Psoas muscle (tissue), 8 donors: ENCODE results near the gene CACNA1B. TPM values are rescaled to one million over a fixed set of nuclear protein-coding genes. Genes with fewer than 3 reads are reported as not detected.

Experiments
- ATAC-seq, 4 donors: fragments of 200-7000 bp; cut with Tn5 transposase; one replicate each; pipeline ENCODE4 v1.9.1; 2020; ENCODE audit warnings: moderate library complexity in 3 of 4, mild to moderate bottlenecking in 2 of 4
- DNase-seq, 2 donors: peaks; one replicate each; pipeline ENCODE4 v3.0.0-alpha.2; 2020
- H3K27ac ChIP-seq: fragments of 200-600 bp; one replicate; pipeline ENCODE4 v1.8.0; 2022
- H3K27me3 ChIP-seq, 3 donors: fragments of 200-600 bp in 1 of 3; one replicate each; pipeline versions ENCODE4 v1.6.1 to v1.8.0; 2013 to 2022; ENCODE audit warnings: low read length in 2 of 3, mild to moderate bottlenecking in 2 of 3, moderate library complexity in 1 of 3; ENCODE audit not compliant: insufficient read depth in 3 of 3
- H3K36me3 ChIP-seq, 2 donors: fragments of 200-600 bp in 1 of 2; one replicate each; pipeline versions ENCODE4 v1.6.1 to v1.8.0; 2013 to 2022; ENCODE audit warnings: low read depth in 1 of 2, mild to moderate bottlenecking in 1 of 2, moderate library complexity in 1 of 2; ENCODE audit not compliant: insufficient read depth in 1 of 2
- H3K4me1 ChIP-seq: fragments of 200-600 bp; one replicate; pipeline ENCODE4 v1.8.0; 2022
- H3K4me3 ChIP-seq: fragments of 200-600 bp; one replicate; pipeline ENCODE4 v1.8.0; 2022; ENCODE audit warnings: mild to moderate bottlenecking
- H3K9me3 ChIP-seq: fragments of 200-600 bp; one replicate; pipeline ENCODE4 v1.8.0; 2022
- WGBS, 3 donors: extraction: QIAGEN DNeasy Blood & Tissue Kit; methylation state at CpG; one replicate each; pipeline versions ENCODE4 v1.1.6 to v1.1.7; 2013; 5-methylcytosine and 5-hydroxymethylcytosine counted together
- intact Hi-C, 2 donors: fragments of 100-400 bp; cut with DNase I; formaldehyde crosslinking; loops; one replicate each; pipeline versions ENCODE4 v1.11.0 to v1.14.2; 2022
- polyA plus RNA-seq, 3 donors: library from polyadenylated mRNA; stranded (reverse); fragments of 200-250 nt; gene quantifications; one replicate each; pipeline ENCODE4 v1.2.3, GENCODE V29; 2013
- total RNA-seq, 4 donors: library from RNA; stranded (reverse); fragmentation: NEBNext Ultra II Directional in 2 of 4; extraction: Animal tissue kit (Norgen Biotek cat#: 25700) in 2 of 4; gene quantifications; one replicate each; pipeline versions ENCODE4 v1.2.1 to v1.2.4, GENCODE V29; 2021 to 2023
- TF ChIP-seq, protein P1 (sequence below): fragments of 200-600 bp; IDR thresholded peaks from one replicate; pipeline ENCODE4 v1.8.0; 2022; ENCODE audit warnings: antibody characterized with exemption
- donor health status: healthy with polysubstance abuse.
- donor health status: DM: no; HTN: no; CAD: no; lungs with moderate emphysema.
- donor health status: Bipolar disorder and iron deficiency.
- donor health status: healthy.
- donor health status: DM: yes; HTN: yes; CAD: no.
- donor health status: DM: no; HTN: no; CAD: no.
- donor health status: DM: no; HTN: no; CAD: no.
- donor health status: DM: yes; HTN: yes; CAD: no.

The CACNA1B gene
- total and polyA plus RNA-seq, 7 donors, result 0.01 to 0.02 TPM; not detected in 5

DNA sequence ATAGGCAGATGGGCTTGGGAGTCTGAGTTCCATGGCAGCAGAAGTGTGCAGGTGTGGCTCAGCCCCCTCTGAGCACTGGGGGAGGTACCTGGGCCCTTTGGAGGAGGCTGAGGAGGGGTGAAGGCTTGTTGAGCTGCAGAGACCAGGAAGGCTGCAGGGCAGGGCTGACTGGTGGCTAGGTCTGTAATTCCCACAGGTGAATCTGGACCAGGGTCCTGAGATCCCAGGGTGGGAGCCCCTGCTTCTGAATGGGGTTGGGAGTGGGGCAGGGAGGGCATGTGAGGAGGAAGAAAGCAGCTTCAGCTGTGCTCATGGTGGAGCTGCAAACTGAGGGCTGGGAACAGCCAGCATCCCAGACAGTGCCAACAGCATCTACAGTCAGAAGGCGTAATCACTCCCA is 111.1 kb downstream of the CACNA1B start:
- DNase-seq, result no peak
- no peak for ATAC-seq
- H3K4me3 ChIP-seq, result no peak overlapping the region
- intact Hi-C loops, result no loop called here
- WGBS, 3 donors, result 94 to 100% (median 100%) methylated on average over 1 of the region's 1 CpG
- no peak overlapping the region for H3K27ac ChIP-seq
- H3K27me3 ChIP-seq, result peaks cover 0 to 32% (median 0%) of the 10 kb centered on the region in 3 donors
- H3K4me1 ChIP-seq, result no peaks in the 10 kb centered on the region
- H3K9me3 ChIP-seq, result no peaks in the 10 kb centered on the region
- H3K36me3 ChIP-seq, result no peaks in the 10 kb centered on the region
- TF ChIP-seq, protein P1, sequence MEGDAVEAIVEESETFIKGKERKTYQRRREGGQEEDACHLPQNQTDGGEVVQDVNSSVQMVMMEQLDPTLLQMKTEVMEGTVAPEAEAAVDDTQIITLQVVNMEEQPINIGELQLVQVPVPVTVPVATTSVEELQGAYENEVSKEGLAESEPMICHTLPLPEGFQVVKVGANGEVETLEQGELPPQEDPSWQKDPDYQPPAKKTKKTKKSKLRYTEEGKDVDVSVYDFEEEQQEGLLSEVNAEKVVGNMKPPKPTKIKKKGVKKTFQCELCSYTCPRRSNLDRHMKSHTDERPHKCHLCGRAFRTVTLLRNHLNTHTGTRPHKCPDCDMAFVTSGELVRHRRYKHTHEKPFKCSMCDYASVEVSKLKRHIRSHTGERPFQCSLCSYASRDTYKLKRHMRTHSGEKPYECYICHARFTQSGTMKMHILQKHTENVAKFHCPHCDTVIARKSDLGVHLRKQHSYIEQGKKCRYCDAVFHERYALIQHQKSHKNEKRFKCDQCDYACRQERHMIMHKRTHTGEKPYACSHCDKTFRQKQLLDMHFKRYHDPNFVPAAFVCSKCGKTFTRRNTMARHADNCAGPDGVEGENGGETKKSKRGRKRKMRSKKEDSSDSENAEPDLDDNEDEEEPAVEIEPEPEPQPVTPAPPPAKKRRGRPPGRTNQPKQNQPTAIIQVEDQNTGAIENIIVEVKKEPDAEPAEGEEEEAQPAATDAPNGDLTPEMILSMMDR, result no peak

DNA sequence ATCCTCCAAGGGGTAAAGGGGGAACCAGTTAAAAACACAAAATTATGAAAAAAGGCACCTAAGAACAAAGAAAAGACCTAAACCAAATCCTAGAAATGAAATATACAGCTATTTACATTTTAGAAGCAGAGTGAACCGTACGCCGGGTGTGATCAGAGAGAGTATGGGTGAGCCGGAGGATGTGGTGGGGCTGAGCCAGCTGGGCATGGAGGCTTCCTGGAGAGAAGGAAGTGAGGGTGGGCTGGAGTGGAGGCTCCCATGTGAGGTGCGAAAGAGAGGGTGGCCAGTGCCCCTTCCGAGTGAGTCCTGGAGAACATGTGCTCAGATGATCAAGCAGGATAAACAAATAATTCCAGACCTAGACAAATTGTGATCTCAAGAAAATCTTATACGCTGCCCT is 111.6 kb downstream of the CACNA1B start:
- Histone ChIP-seq H3K36me3 (no peaks in the 10 kb centered on the region), H3K27ac (no peak overlapping the region), H3K4me3 (no peak overlapping the region), H3K9me3 (no peaks in the 10 kb centered on the region), H3K4me1 (no peaks in the 10 kb centered on the region), H3K27me3 (peaks cover 0 to 27% (median 0%) of the 10 kb centered on the region in 3 donors)
- no peak for DNase-seq
- WGBS, 3 donors, result 83 to 90% (median 85%) methylated on average over 7 of the region's 7 CpGs
- TF ChIP-seq, protein P1, result no peak
- ATAC-seq, result no peak
- intact Hi-C loops, result no loop called here

DNA sequence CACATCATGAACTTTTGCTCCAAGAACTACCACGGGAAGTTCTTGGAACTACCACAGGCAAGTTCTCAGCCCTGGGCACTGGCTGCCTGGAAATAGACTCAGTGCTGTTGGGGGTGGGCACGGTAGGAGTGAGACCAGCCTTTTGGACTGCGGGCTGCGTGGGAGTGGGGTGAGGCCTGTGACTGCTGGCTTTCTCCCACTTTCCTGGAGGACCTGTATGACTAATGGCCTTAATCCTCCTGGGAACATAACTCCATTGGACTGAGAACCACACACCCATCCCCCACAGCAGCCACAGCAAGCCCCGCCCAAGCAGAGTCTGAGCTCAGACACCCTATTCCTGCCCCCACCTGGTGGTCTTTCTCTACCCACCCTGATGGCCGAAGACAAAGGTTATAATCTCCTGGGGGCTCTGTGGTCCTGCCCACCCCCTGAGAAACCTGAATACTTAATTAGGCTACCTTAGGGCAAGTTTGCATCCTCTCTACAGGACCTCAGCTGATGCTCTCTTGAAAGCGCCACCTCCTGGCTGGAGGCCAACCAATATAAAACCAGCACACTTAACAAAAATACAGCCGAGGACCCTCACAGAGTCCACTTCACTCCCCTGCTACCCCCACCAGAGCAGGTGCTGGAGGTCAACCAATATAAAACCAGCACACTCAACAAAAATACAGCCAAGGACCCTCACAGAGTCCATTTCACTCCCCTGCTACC is 112.6 kb downstream of the CACNA1B start:
- WGBS, 3 donors, result 84 to 86% (median 85%) methylated on average over 8 of the region's 8 CpGs
- TF ChIP-seq, protein P1, result no peak
- no peak overlapping the region for H3K4me3 ChIP-seq
- H3K27me3 ChIP-seq, result peaks cover 0 to 22% (median 0%) of the 10 kb centered on the region in 3 donors
- no peaks in the 10 kb centered on the region for H3K36me3 ChIP-seq
- intact Hi-C loops, result no loop called here
- no peak for DNase-seq
- no peaks in the 10 kb centered on the region for H3K9me3 ChIP-seq
- H3K4me1 ChIP-seq, result no peaks in the 10 kb centered on the region
- no peak overlapping the region for H3K27ac ChIP-seq
- no peak for ATAC-seq

DNA sequence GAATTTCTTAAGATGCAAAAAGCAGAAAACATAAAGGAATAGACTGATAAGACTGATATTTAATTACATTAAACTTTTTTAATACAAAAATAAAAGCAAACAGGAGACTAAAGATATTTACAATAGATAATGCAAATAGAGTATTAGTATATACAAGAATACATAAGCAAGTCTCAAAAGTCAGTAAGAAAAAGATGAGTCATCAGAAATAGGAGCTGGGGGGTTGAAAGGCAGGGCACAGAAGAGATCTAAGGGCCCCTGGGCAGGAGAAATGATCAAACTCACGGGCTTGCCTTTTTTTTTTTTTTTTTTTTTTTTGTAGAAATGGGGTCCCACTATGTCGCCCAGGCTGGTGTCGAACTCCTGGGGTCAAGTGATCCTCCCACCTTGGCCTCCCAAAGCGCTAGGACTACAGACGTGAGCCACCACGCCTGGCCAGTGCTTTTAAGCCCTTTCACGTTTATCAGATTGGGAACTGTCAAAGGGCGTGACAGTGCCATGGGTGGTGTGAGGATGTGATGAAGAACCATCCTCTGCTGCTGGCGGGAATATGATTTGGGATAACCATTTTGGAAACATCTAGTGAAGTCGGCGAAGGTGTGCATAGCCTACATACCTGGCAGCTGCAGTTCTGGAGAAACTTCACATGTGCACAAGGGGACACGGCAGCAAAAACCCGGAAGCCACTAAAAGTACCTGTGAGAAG is 126.1 kb downstream of the CACNA1B start:
- Histone ChIP-seq H3K4me3 (no peak overlapping the region), H3K9me3 (no peaks in the 10 kb centered on the region), H3K36me3 (no peaks in the 10 kb centered on the region), H3K27ac (no peak overlapping the region), H3K4me1 (no peaks in the 10 kb centered on the region), H3K27me3 (peaks cover 0 to 5% (median 0%) of the 10 kb centered on the region in 3 donors)
- WGBS, 3 donors, result 85 to 93% (median 87%) methylated on average over 13 of the region's 13 CpGs
- DNase-seq, result peak in 1 of 2 donors; percentile 18
- ATAC-seq, result no peak
- intact Hi-C loops, result no loop called here
- TF ChIP-seq, protein P1, result no peak
